ENCODE measurements around the gene XPC. TPM values are rescaled to one million over a fixed set of nuclear protein-coding genes. Genes with fewer than 3 reads are reported as not detected.

The XPC gene
- total and polyA plus RNA-seq, 2 of the 8 experiments (the other 6 are each of a cell fraction or from before 2014, with no cell fraction given): 8.8 to 27.3 TPM

DNA sequence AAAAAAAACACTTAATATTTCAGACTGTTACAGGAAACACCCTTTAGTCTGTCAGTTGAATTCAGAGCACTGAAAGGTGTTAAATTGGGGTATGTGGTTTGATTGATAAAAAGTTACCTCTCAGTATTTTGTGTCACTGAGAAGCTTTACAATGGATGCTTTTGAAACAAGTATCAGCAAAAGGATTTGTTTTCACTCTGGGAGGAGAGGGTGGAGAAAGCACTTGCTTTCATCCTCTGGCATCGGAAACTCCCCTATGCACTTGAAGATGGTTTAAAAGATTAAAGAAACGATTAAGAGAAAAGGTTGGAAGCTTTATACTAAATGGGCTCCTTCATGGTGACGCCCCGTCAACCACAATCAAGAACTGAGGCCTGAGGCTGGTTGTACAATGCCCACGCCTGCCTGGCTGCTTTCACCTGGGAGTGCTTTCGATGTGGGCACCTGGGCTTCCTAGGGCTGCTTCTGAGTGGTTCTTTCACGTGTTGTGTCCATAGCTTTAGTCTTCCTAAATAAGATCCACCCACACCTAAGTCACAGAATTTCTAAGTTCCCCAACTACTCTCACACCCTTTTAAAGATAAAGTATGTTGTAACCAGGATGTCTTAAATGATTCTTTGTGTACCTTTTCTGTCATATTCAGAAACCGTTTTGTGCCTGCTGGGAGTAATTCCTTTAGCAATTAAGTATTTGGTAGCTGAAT lies 35.7 kb downstream of the XPC start (continued):
- TF ChIP-seq MAX (IDR thresholded peaks at IDR 0.05) (no peak), RAD21 (IDR thresholded peaks at IDR 0.05 in 1 of 2, conservative IDR thresholded peaks at IDR 0.05 in 1 of 2; ENCODE audit: low read depth in 2 of 2, low read length in 2 of 2) (no peak), SIN3A (conservative IDR thresholded peaks at IDR 0.05 in 1 of 2, IDR thresholded peaks at IDR 0.05 in 1 of 2; ENCODE audit: low read depth in 1 of 2, low read length in 2 of 2) (no peak)

Data from H1 (cell line).